ENCODE measurements around the gene MYO5B.
"Not testable (repeated sequence)": the region's sequence is repeated elsewhere in the genome, so short reads cannot be mapped to it uniquely, and the experiment has no call there.

The MYO5B gene

GRCh38 chr18:49788327-49788898, 406.5 kb downstream of the MYO5B start:
- no peak for DNase-seq (ENCODE audit: low spot score)

- no peak for DNase-seq (ENCODE audit: low spot score)
Measured at GRCh38 chr18:49786019-49786720, 408.8 kb downstream of the MYO5B start.

GRCh38 chr18:49784427-49785185, 410.3 kb downstream of the MYO5B start:
- peak; percentile 22 for DNase-seq (ENCODE audit: low spot score)

GRCh38 chr18:49783631-49784030, 411.3 kb downstream of the MYO5B start:
- DNase-seq (ENCODE audit: low spot score): not testable (repeated sequence)

- no peak for DNase-seq (ENCODE audit: low spot score)
Measured at GRCh38 chr18:49778826-49779465, 416.0 kb downstream of the MYO5B start.
